Small intestine (tissue), 7 donors: ENCODE results near the gene PLA2G2A. TPM values are rescaled to one million over a fixed set of nuclear protein-coding genes. Genes with fewer than 3 reads are reported as not detected.

ENCODE experiments used
- DNase-seq, 2 donors: peaks; one replicate each; pipeline versions ENCODE4 v3.0.0 to v3.0.0-alpha.2; 2013
- FAIRE-seq: peaks from 2 replicates; lab custom pipeline; 2012; peaks lifted over from hg19 to GRCh38; lab: Jason Lieb, UNC
- H3K27ac ChIP-seq, 3 donors: one replicate each; pipeline ENCODE4 v1.5.1; 2013; ENCODE audit warnings: low read length in 2 of 3, mild to moderate bottlenecking in 2 of 3, control low read depth in 1 of 3, inconsistent platforms in 1 of 3, low read depth in 1 of 3, moderate library complexity in 1 of 3
- H3K27me3 ChIP-seq, 3 donors: one replicate each; pipeline ENCODE4 v1.6.1; 2013; ENCODE audit warnings: low read length in 3 of 3, inconsistent platforms in 1 of 3; ENCODE audit not compliant: control insufficient read depth in 3 of 3, insufficient read depth in 3 of 3
- H3K36me3 ChIP-seq, 3 donors: one replicate each; pipeline ENCODE4 v1.6.1; 2013; ENCODE audit warnings: low read length in 3 of 3, inconsistent platforms in 1 of 3, low read depth in 1 of 3, mild to moderate bottlenecking in 1 of 3, moderate library complexity in 1 of 3; ENCODE audit not compliant: control insufficient read depth in 3 of 3, insufficient read depth in 2 of 3
- H3K4me1 ChIP-seq, 3 donors: one replicate each; pipeline ENCODE4 v1.6.1; 2013; ENCODE audit warnings: low read length in 2 of 3, inconsistent platforms in 1 of 3, low read depth in 1 of 3, mild to moderate bottlenecking in 1 of 3, moderate library complexity in 1 of 3; ENCODE audit not compliant: control insufficient read depth in 3 of 3, insufficient read depth in 2 of 3
- H3K4me3 ChIP-seq, 3 donors: one replicate each; pipeline ENCODE4 v1.5.1; 2013; ENCODE audit warnings: low read length in 3 of 3, control low read depth in 1 of 3, inconsistent platforms in 1 of 3, low read depth in 1 of 3, mild to moderate bottlenecking in 1 of 3, moderate library complexity in 1 of 3
- H3K9me3 ChIP-seq, 2 donors: one replicate each; pipeline ENCODE4 v1.6.1; 2013; ENCODE audit warnings: low read depth in 1 of 2, low read length in 1 of 2; ENCODE audit not compliant: control insufficient read depth in 2 of 2, insufficient read depth in 1 of 2
- WGBS, 3 donors: extraction: QIAGEN DNeasy Blood & Tissue Kit; methylation state at CpG; one replicate each; pipeline ENCODE4 v1.1.7; 2013; 5-methylcytosine and 5-hydroxymethylcytosine counted together
- polyA plus RNA-seq, 4 donors: library from polyadenylated mRNA; stranded (reverse) in 3 of 4; unstranded in 1 of 4; fragments of 200-250 nt in 3 of 4; fragments of 120-200 nt in 1 of 4; gene quantifications; one replicate each; pipeline versions ENCODE4 v1.2.1 to v1.2.3, GENCODE V29; 2013
- donor health status: healthy with polysubstance abuse.
- donor health status: control.
- donor health status: control.
- donor health status: Bipolar disorder and iron deficiency.
- donor health status: healthy.

PLA2G2A gene
- polyA plus RNA-seq, 4 donors: 83.6 to 1,925 (median 293) TPM

DNA sequence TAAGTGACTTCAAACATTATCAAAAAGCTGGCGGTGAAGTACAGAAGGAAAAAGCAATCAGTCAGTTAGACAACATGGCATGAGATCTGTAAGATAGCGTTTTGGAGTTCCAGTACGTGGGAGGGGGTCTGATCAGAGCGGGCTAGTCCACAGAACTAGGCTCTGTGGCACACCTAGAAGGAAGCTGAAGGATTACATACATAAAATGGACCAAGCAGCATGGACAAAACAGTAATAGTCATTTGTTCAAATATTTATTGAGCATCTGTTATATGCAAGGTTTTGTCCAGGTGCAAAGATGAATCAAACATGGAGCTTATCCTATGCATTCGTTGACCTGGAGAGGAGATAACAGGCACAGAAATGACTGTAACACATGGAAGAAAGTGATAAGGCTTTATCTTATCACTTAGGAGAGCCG lies 33.1 kb downstream of the PLA2G2A start:
- Histone ChIP-seq H3K4me1 (no peaks in the 10 kb centered on the region), H3K27ac (no peak overlapping the region), H3K4me3 (no peak overlapping the region), H3K36me3 (no peaks in the 10 kb centered on the region), H3K27me3 (no peaks in the 10 kb centered on the region), H3K9me3 (no peaks in the 10 kb centered on the region)
- WGBS, 3 donors: 10 to 32% (median 29%) methylated on average over 6 of the region's 6 CpGs
- FAIRE-seq: no peak
- peak; percentile 10 to 18 for DNase-seq

DNA sequence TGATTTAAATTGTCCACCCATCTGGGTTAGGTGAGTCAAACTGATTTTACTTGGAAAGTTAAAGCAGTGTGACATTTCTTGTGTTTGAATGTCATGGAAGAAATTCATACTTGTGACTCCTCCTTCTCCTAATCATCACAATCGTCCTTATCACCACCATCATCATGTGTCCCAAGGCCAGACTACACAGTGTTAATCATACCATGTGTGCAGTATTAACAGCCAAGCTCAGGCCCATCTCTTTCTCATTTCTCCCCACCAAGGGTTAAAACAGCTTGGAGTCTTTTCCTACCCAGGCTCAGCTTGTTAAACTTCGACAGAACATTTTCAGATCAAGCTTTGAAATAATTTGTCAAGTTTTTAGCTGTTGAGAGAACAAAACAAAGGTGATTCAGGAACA lies 33.5 kb downstream of the PLA2G2A start:
- no peaks in the 10 kb centered on the region for H3K9me3 ChIP-seq
- no peaks in the 10 kb centered on the region for H3K4me1 ChIP-seq
- DNase-seq (no peak), FAIRE-seq (no peak)
- no peaks in the 10 kb centered on the region for H3K27me3 ChIP-seq
- WGBS, 3 donors: 4 to 23% (median 12%) methylated on average over 2 of the region's 2 CpGs
- H3K27ac ChIP-seq: no peak overlapping the region
- H3K4me3 ChIP-seq: no peak overlapping the region
- H3K36me3 ChIP-seq: no peaks in the 10 kb centered on the region

DNA sequence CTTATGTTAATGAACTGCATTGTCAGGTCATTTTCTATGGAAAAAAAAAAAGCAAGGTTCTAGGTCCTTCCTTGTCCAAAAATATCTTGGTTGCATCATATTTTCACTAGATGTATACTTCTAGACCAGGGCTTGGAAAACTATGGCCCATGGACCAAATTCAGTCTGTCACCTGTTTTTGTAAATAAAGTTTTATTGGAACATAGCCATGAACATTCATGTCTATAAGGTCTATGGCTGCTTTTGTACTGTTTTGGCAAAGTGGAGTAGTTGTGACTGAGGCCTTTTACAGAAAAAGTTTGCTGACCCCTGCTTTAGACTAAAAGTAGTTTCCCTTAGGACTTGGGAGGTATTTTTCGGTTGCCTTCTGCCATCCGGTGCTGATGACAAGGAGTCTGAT lies 36.8 kb downstream of the PLA2G2A start:
- no peak for FAIRE-seq
- H3K27me3 ChIP-seq: no peaks in the 10 kb centered on the region
- WGBS, 3 donors: 96 to 98% (median 98%) methylated on average over 2 of the region's 2 CpGs
- H3K36me3 ChIP-seq: no peaks in the 10 kb centered on the region
- H3K9me3 ChIP-seq: no peaks in the 10 kb centered on the region
- no peaks in the 10 kb centered on the region for H3K4me1 ChIP-seq
- DNase-seq: no peak
- H3K4me3 ChIP-seq: no peak overlapping the region
- no peak overlapping the region for H3K27ac ChIP-seq

DNA sequence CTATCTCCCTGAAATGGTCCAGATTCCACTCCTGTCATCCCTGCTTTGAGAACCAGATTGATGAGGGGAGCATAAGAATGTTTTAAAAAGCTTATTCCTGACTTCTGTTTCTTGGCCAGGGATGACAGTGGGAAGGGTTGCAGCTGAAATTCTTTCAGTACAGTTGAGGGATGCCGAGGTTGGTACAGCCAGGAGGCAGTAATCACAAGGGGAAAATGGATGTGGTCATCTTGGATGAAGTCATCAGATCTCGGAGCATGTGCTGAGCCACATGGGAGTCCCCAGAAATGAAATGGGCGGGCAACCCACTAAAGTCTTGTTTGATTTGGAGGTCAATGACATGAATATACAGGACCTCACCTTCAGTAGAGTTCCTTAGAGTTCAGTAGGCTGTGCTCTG lies 37.3 kb downstream of the PLA2G2A start:
- WGBS, 3 donors: 69 to 87% (median 73%) methylated on average over 3 of the region's 3 CpGs
- DNase-seq (no peak), FAIRE-seq (no peak)
- Histone ChIP-seq H3K36me3 (no peaks in the 10 kb centered on the region), H3K9me3 (no peaks in the 10 kb centered on the region), H3K4me3 (no peak overlapping the region), H3K27ac (no peak overlapping the region), H3K27me3 (no peaks in the 10 kb centered on the region), H3K4me1 (no peaks in the 10 kb centered on the region)

DNA sequence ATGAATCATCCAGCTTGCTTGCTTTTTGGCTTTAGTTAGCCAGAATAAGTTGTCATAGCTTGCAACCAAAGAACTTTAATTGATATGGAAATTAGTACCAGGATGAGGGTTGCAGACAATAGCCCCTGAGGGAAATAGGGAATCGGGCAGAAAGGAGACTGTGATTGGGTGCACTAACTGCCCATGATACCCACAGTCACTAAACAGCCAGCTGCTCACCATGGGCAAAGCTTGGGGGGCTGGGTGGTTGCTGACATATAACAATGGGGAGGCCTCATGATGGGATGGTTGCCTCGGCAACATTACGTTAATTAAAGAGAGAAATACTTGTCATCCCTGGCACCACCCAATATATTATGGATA lies 38.2 kb downstream of the PLA2G2A start:
- H3K4me3 ChIP-seq: no peak overlapping the region
- 95 to 97% (median 96%) methylated on average over 3 of the region's 3 CpGs for WGBS, 3 donors
- DNase-seq: no peak
- no peaks in the 10 kb centered on the region for H3K36me3 ChIP-seq
- no peak overlapping the region for H3K27ac ChIP-seq
- no peaks in the 10 kb centered on the region for H3K9me3 ChIP-seq
- H3K27me3 ChIP-seq: no peaks in the 10 kb centered on the region
- FAIRE-seq: no peak
- H3K4me1 ChIP-seq: no peaks in the 10 kb centered on the region

DNA sequence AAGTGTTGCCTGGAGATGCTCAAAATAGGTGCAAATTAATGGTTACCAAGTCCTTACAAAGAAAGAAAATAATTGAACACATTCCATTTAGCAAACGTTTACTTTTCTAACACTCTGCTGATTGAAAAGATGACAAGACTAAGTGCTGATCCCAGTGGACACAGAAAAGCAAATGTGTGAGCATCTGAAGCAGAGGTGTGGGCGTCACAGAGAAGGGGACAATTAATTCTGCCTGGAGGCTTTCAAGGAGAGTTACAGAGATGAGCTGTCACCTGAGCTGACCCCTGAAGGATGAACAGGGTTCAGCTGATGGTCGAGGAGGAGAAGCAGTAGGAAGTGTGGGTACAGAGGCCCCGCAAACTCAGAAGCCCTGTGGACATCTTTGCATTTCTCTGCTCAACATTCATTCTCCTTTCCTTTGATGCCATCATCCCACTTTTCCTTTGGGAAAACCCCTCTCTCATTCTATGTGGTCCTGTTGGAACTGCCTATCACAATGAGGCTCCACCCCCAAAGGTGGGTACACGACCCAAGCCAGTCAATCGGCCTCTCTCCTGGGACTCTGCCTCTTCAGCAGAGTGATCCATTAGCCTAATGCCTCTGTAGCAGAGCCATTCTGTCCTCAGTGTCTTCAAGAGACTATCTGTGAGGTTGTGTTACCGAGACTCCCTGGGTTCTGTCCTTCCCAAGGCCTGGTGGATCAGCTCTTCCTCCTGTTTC lies 38.8 kb downstream of the PLA2G2A start:
- no peak for FAIRE-seq
- 67 to 74% (median 71%) methylated on average over 7 of the region's 7 CpGs for WGBS, 3 donors

DNA sequence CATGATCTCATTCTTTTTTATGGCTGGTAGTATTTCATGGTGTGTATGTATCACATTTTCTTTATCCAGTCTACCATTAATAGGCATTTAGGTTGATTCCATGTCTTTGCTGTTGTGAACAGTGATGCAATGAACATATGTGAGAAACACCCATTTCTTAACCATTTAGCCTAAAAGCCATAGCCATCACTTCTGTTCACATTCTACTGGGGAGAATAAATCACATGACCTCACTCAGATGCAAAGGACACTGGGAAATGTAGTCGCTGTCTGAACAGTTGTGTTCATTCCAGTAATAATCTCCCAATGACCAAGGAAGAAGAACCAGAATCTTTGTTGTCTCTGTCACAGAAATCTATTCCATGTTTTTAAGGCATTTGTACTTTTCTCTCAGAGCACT lies 40.9 kb downstream of the PLA2G2A start:
- H3K27me3 ChIP-seq: no peaks in the 10 kb centered on the region
- no peak overlapping the region for H3K4me3 ChIP-seq
- WGBS, 3 donors: 86 to 89% (median 86%) methylated on average over 1 of the region's 1 CpG
- no peak overlapping the region for H3K27ac ChIP-seq
- DNase-seq (no peak), FAIRE-seq (no peak)
- no peaks in the 10 kb centered on the region for H3K4me1 ChIP-seq
- H3K9me3 ChIP-seq: no peaks in the 10 kb centered on the region
- no peaks in the 10 kb centered on the region for H3K36me3 ChIP-seq

More for the DNA sequence above, 38.8 kb downstream of the PLA2G2A start:
- no peak for DNase-seq
- H3K27me3 ChIP-seq: no peaks in the 10 kb centered on the region
- no peaks in the 10 kb centered on the region for H3K4me1 ChIP-seq
- no peak overlapping the region for H3K4me3 ChIP-seq
- no peak overlapping the region for H3K27ac ChIP-seq
- no peaks in the 10 kb centered on the region for H3K36me3 ChIP-seq
- no peaks in the 10 kb centered on the region for H3K9me3 ChIP-seq

DNA sequence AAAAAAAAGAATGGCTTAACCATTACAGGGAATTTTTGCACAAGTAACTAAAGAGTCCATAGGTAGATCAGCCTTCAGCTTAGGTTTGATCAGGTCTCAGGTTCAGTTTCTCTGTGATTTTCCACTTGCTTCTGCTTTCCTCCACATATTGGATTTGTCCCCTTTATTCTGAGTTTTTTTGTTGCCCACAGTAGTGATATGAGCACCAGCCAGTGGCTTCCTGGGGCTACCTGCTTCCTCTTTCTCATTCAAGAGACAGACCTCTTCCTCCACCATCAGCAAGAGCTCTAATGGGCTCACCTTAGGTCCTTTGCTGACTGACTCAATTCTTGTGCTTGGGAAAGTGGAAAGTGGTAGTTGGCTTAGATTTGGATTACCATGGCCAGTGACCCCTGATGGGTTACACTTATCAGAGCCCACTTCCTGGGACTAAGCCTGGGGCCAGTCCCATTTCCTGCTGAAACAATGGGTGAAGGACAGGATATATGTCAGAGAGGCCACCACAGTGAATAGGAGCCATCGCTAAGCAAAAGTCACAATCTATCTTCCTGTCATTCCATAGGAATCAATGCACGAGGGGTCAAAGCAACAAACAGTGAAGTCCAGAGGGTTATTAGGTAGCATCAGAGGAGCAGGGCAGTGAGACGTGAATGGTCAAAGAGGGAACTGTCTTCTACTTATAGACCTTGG lies 43.2 kb downstream of the PLA2G2A start:
- Histone ChIP-seq H3K27ac (no peak overlapping the region), H3K36me3 (no peaks in the 10 kb centered on the region), H3K4me1 (no peaks in the 10 kb centered on the region), H3K27me3 (peaks cover 0 to 3% (median 0%) of the 10 kb centered on the region in 3 donors), H3K9me3 (peaks cover under 1 to 18% of the 10 kb centered on the region in 2 donors), H3K4me3 (no peak overlapping the region)
- 62 to 87% (median 82%) methylated on average over 3 of the region's 3 CpGs for WGBS, 3 donors
- FAIRE-seq (no peak), DNase-seq (no peak)
